OCI-M1 (cell line): ENCODE measurements around the gene NPC1L1.

Source experiments
- DNase-seq: peaks from one replicate; lab custom pipeline; 2025; lab: John Stamatoyannopoulos, UW

NPC1L1 gene

DNA sequence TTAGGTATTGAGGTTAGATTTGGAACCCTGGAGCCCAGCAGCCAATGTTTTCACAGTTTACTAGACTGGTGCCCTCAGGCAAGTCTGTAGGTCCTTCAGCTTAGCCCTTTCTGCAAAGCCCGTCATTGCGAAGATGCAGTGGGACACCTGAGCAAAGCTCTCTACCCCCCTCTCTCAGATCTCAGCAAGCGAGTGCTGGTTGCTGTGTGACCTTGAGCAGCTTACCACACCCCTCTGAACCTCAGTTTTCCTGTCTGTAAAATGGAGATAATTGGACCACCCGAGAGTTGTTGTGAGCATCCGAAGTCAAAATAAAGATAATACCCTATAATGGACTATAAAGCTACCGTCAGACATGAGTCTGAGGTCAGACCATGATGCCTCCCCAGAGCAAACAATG lies 3.7 kb downstream of the NPC1L1 start:
- DNase-seq, result no peak

DNA sequence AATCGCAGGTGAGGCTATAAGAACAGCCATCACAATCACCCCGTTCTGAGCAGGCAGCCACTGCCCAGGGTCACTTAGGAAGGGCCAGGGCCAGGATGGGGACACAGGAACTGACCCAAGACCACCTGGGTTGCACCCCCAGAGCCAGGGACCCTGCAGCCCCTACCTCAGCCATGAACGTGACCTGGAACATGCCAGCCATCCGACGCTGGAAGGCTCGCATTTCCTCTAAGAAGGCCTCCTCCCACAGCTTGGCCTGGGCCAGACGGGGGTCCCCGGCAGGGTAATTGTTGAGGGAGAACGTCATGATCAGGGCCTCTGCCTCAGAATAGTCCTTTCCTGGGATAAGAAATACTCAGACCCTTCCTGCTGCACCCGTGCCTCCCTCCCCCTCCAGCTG lies 5.0 kb downstream of the NPC1L1 start:
- no peak for DNase-seq

DNA sequence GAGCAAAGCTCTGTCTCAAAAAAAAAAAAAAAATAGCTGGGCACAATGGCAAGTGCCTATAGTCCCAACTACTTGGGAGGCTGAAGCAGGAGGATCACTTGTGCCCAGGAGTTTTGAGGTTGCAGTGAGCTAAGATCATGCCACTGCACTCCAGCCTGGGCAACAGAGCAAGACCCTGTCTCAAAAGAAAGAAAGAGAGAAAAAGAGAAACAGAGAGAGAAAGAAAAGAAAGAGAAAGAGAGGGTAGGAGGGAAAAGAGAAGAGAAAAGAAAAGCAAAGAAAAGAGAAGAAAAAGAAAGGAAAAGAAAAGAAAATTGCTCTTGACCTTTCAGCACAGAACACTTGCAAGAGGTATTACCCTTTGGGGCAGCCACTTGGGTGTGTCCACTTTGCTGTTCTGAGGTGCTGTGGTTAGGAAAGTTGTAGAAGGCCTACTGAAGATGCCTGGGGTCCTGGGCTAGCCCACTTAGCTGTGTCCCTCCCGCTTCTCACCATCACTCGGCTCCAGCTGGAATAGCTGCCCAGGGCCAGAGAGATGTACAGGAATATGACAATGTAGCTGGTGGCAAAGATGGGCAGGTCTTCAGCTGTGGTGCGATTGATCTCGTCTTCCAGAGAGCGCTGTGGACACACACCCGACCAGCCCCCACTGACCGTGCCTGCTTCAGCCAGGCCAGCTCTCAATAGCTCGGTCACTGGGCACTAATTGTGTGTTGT lies 5.6 kb downstream of the NPC1L1 start:
- no peak for DNase-seq

DNA sequence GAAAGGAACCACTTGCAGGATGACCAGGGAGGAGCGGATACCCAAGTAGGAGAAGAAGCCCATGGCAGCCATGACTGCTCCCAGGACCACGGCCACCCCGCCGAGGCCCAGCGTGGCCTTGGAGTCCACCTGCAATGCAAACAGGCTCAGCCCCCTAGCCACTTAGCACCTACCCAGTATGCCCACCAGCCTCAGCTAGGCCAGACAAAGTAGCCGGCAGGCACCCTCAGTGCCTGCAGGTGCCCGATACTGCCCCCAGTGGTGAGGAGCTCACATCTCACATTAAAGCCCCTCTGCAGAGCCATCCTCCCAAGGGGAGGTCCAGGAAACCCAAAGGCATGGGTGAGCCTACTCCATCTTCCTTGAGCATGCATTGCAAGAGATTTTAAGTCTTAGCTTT lies 6.6 kb downstream of the NPC1L1 start:
- peak; percentile 61 for DNase-seq

DNA sequence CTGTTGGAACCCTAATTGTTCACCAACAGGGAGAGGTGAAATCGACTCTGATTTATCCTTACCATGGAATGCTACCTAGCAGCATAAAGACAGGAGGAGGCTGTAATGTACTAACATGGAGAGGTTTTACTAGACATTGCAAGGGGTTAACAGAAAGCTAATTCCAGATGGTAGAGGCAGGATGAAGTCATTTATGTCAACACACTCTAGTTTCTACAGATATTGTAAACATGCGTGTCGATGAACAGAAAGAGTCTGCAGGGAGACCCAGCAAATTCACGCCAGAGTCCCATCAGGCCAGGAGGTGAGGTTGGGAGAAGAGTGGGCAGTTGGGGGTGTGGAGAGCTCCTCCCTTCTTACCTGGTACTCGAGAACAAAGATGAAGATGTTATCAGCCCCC lies 7.0 kb downstream of the NPC1L1 start:
- no peak for DNase-seq

DNA sequence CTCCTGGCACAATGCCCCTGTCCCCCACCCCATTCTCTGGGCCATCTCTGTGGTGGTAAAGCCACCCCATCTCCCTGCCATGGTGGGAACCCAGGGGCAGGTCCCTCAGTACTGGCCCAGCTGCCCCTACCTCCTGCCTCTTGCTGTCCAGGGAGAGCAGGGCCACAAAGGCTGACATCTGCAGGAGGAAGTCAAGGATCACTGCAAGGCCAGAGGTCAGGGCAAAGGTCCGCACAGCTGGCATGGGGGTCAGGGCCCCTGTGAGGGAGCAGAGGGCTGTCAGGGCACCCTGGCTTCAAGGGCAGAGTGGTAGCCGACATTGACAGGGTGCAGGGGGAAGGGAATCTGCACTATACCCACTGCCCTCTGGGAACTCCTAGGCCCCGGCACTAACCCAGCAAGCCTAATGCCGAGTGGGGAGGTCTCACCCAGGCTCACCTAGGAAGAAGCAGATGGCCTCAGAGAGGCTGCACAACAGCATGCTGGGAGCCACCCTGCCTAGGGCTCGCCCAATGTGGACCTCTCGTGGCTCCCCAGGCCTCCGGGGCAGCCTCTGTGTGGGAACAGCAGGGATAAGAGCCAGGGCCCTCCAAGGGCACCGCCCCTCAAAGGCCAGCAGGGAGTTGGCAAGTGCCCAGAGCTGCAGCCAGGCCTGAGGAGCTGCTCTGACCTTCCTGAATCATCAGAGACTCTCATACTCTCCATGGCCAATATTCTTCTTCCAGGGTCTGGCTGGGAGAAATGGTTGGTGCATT lies 7.7 kb downstream of the NPC1L1 start:
- DNase-seq, result no peak

DNA sequence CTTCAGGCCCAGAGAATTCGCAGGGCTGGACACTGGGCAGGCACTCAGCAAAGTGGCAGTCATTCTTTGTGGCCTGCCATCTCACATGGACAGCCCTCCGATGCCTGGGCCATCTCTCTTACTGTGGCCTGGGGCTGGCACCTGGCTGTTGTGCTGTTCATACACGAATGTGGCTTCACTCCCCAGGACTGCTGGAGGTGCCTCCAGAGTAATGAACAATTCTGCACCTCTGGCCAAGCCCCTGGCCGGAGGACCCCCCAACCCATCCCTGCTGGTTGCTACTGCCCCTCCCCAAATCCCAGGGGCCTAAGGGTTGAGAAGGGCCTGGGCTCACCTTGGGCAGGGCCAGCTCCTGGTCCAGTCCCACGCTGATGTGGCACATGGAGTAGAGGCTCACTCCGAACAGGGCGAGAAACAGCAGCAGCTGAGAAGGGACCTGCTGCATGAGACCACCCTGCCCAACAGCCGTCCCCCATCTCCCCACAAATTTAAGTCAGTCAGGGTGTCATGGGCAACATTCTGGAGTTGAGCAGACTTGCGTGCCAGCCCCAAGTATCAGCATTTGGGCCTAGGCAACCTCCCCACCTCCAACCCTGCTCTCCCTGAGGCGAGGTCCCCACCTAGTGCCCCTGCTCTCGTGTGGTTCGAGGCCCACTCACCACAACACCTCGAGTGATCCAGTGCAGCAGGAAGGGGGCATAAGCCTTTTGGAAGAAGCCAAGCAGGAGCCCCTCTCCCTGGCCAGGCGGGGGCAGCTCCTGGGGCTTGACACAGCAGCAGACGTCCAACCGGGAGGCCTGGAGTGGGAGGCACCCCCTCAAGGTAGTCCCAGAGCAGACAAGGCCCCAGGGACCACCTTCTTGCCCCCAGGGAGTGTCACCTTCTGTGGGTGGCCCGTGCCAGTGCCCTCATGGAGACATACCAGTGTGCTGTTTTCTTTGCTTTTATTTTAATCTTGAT lies 9.4 kb downstream of the NPC1L1 start:
- DNase-seq, result no peak

DNA sequence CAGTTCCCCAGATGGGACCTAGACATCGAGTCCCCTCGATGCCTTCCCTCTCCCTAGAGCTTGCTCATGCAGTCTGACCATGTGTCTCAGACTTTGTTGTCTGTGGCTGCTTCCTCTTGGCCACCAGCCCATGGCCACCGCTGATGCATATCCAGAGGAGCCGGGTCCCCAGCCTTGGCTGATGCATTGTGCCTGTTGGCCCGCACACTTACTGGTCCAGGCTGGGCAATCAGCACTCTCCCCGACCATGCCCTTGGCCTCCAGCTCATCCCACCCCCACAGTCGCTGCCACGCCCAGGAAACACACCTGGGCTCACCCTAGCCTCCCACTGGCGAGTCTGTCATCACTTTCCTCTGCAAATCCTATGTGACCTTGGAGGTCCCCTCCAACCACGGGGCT lies 10.1 kb downstream of the NPC1L1 start:
- peak; percentile 2 for DNase-seq

DNA sequence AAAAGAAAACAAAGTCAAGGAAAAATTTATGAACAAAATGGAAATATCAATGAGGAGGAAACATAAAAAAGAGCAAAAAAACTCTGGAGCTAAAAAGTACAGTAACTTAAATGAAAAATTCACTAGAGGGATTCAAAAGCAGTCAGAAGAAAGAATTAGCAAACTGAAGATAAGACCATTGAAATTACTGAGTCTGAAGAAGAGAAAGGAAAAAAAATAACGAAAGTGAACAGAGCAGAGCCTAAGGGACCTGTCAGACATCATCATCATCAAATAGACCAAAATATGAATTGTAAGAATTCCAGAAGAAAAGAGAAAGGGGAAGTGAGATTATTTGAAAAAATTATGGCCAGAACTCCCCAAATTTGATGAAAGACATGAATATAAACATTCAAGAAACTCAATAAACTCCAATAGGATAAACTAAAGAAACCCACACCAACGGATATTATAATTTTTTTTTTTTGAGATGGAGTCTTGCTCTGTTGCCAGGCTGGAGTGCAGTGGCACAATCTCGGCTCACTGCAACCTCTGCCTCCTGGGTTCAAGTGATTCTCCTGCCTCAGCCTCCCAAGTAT lies 16.2 kb downstream of the NPC1L1 start:
- no peak for DNase-seq

DNA sequence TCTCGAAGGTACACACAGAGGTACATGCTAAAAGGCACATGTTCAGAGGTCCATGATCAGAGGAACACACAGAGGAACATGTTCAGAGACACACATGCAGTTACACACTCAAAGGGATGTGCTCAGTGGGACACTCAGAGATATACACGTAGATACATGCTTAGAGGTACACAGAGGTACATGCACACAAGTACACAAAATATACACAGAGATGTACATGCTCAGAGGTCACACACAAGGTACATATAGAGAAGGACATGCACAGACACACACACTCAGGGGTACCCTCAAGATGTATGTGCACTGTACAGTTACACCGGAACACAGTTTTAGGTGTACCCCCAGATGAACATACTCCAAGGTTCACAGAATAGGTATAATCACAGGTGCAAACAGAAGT lies 18.8 kb downstream of the NPC1L1 start:
- no peak for DNase-seq

DNA sequence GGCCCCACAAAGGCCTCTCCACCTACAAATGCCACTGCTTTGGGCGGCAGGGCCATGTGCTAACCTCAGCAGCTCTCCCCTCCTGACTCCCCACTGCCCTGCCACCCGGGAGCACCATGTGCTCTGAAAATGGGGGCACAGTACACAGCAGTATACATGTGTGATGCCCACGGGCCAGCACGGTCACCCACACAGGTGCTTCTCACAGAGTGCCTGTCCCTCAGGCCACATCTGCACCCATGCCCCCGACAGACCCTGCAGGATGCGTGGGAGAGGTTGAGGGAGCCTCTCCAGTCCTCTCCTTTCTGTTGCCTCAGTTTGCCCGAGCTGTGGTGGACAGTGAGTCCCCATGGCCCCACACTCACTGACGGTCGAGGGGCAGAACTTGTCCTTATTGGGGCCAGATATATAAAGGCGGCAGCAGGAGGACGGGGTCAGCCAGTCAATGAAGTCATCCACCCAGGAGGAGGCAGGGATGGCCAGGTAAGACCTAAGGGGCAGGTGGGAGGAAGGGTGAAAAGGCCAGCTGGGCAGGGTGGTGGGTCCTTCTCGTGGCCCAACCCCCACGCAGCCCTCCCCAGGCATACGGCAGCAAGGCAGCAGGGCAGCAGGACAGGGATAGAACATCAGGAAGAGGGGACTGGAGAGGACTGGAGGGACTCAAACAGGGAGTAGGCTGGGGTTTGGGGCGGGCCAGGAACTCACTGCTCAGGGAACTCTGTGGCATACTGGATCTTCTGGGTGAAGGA lies 19.6 kb downstream of the NPC1L1 start:
- DNase-seq, result no peak

DNA sequence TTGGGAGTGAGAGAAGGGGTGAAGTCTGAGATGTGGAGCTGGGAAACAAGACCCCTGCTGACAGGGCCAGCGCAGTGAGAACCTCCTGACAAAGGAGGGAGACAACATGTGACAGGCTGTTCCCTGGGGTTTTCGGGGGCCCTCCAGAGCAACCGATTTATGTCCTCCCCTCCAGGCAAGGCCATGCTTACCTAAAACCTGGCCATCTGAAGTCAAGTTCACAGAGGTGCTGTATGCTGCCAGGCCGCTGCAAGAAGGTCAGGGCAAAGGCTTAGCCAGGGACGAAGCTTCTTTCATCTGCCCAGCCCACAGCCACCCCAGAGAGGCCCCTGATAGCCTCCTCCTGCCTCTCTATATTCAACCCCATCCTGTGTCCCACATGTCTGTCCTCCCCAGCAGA lies 20.6 kb downstream of the NPC1L1 start:
- no peak for DNase-seq

DNA sequence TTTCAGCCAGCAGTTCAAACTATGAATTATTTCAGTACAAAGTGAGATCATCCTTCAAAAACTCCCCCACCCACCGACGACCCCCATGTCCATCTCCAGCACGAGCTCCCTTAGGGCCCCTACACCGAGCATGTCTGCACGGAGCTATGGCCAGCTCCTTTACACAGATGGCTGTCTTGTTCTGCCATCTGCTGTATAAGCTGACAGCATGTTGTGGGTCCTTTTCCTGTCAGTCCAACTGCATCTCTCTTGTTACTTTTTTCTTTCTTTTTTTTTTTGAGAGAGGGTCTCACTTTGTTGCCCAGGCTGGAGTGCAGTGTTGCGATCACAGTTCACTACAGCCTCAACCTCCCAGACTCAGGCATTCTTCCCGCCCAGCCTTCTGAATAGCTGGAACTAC lies 21.6 kb downstream of the NPC1L1 start:
- no peak for DNase-seq

DNA sequence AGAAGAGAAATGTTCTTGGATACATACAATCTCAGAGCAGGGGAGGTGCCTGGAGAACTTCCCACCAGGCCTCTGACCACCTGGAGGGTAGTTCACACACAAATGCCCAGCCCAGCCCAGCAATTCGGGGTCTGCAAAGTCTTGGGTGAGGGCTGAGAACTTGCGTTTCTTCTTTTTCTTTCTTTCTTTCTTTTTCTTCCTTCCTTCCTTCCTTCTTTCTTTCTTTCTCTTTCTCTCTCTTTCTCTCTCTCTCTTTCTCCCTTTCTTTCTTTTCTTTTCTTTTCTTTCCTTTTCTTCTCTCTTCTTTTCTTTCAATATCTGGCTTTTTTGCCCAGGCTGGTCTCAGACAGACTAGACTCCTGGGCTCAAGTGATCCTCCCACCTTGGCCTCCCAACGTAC lies 22.4 kb downstream of the NPC1L1 start:
- no peak for DNase-seq

DNA sequence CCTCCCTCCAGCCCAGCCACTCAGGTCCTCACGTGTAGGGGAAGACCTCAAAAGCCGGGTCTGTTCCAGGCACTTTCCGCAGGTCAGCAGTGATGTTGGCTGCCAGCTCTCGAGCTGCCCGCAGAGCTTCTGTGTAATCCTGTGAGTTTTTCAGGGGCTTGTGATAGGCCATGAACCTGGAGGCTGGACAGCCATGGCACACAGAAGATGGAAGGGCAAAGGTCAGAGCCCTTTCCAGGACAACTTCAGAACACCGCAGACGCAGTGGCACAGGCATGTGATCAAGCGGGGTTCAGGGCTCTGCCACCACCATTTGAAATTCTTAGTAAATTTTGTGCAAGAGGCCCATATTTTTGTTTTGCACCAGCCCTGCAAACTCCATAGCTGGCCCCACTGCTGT lies 24.0 kb downstream of the NPC1L1 start:
- no peak for DNase-seq

DNA sequence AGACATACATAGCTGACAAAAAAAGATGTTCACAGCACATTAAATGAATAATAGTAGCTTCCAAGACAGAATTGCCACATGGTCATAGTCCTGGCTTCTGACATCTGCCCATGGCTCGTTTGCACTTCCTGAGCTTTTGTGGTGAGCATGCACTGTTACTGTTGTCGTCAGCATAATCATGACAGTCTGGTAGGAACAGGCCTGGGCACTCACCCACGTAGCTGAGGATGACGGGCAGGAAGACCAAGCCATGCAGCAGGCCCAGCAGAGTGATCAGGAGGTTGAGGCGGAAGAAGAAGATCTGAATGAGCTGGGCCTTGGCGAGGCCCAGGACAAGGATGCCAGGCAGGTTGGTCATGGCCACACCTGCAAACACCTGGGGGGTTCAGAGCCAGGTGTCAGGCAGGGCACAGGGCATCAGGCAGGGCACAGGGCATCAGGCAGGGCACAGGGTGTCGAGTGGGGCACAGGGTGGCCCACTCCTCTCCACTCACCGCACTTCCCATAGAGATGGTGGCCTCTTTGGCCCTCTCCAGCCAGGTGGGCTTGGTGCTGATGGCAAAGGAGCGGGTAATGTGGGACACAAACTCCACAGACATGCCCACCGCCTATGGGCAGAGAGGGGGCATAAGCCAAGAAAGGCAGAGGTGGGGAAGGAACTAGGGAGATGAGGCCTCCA lies 25.4 kb downstream of the NPC1L1 start:
- no peak for DNase-seq

DNA sequence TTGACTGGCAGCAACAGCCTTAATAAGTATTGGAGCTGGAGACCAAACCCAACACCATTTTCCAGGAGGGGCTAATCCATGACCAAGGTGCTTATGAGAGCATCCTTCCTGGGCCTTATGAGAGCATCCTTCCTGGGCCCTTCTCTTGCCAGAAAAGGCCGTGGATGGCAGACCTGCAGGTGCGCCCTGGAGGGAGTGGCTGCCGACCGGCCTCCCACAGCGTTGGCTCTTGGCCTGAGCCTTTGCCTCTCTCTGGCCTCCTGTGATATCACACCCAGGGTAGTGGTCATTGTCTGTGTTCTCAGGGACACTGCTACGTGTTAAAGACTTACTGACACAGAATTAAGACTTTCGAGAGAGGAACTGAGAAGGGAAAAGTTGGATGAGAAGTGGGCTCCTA lies 28.4 kb downstream of the NPC1L1 start:
- DNase-seq, result no peak

DNA sequence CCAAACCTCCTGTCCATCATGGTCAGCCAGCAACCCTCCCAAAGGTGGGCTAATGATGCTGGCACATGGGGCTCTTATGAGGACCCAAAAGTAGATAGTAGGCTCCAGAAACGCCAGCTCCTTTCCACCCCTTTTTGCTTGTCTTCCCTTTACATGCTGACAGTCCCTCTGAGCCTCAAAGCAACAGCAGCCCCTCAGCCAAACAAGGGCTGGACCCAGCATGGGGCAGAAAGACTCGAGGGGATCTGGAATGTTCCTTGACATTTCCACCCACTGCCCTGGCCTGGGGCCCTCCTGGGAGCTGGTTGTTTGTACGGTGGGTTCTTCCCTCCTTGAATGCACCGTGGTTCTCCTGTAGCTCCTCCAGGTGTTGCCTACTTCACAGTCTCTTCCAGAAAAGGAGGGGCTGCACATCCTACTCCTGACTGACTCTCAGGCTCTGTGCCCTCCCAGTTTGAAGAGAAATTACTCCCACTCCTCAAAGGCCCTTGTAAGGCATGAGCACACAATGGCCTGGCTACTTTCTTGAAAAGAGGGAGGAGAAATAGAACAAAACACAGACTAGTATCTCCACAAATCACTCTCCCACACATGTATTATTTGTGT lies 29.2 kb downstream of the NPC1L1 start:
- DNase-seq, result no peak

DNA sequence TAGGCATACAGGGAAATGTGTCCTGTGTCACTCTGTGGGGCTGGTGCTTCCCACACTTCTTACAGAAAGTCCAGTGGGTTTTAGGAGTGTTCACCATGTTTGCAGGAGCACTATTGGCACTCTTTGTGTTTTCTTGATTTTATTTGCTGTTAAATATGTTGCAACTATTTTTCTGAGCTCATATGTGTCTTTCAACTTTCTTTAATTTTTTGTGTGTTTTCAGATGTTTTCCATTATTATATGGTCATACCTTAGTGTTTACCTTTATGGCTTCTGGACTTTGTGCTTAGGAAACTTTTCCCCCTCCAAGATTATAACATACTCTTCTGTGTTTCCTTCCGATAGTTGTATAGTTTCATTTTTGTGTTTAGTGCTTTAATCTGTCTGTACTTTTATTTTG lies 29.9 kb downstream of the NPC1L1 start:
- DNase-seq, result no peak

DNA sequence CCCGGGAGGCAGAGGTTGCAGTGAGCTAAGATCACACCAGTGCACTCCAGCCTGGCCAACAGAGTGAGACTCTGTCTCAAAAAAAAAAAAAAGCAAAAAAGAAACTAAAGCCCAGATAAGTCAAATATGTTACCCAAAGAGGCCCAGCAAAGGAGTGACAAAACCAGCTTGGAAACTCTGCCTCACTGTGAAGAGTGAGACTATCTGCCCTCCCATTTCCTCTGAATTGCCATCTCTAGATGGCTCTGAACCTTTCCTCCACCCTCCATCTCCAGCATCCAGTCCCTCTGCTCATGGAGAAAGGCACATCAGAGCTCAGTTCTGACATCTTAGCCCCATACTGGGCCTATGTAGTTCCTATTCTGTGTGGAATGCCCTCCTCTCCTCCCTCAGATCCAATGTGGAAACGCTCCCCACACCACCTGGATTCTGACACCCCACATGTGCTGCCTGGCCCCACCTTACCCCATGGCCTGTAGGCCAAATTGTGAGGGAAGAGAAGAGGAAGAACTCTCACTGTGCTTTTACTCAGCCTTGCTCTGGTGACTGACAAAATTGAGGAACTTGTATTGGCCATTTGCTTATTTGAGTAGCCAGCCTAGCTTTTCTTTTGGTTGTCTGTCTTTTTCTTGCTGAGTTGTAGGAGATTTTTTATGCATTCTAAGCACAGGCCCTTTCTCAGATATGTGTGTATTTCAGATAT lies 32.7 kb downstream of the NPC1L1 start:
- no peak for DNase-seq
